ENCODE results near the gene LPP. TPM values are rescaled to one million over a fixed set of nuclear protein-coding genes. Genes with fewer than 3 reads are reported as not detected.

LPP gene
- total RNA-seq, 1 donor from 2014 or later = 96.7 TPM

GRCh38 chr3:188685789-188686188 is 531.8 kb downstream of the LPP start:
- DNase-seq (ENCODE audit: extremely low spot score, unreplicated experiment) = no peak
- H3K4me3 Mint-ChIP-seq = no peak overlapping the region
- no peak for TF ChIP-seq CTCF (conservative IDR thresholded peaks at IDR 0.05)
- H3K36me3 Mint-ChIP-seq = peaks cover 7% of the 10 kb centered on the region
- no peak overlapping the region for H3K27ac Mint-ChIP-seq
- H3K4me1 Mint-ChIP-seq (ENCODE audit: unreplicated experiment) = peaks cover 17% of the 10 kb centered on the region
- no peaks in the 10 kb centered on the region for H3K27me3 Mint-ChIP-seq
- H3K9me3 Mint-ChIP-seq = peaks cover 3% of the 10 kb centered on the region

DNA sequence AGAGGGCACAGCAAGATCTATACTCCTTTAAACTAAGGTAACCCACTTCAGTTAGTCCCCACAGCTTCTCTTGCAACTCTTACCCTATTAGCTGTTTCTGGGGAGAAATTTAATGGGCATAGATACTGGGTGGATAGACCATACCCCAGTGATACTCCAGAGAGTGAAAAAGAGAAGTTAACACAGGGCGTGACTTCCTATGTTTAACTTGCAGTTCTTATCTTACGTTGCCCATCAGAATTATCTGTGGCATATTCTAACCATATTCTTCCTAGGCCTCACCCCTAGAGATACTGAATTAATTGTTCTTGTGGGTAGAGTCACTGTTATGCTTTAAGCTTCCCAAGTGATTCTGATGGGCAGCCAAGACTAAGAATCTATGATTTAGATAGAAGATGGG is 532.4 kb downstream of the LPP start:
- H3K27me3 Mint-ChIP-seq = no peaks in the 10 kb centered on the region

DNA sequence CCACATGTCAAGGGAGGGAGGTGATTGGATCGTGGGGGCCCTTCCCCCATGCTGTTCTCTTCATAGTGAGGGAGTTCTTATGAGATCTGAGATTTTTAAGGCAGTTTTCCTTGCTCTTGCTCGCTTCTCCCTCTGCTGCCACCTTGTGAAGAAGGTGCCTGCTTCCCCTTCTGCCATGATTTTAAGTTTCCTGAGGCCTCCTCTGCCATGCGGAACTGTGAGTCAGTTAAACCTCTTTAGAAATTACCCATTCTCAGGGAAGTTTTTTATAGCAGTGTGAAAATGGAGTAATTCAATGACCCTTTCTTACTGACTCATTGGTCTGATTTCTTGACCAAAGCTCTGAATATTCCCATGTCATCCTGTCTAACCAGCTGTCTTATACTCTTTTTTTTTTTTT is 533.4 kb downstream of the LPP start:
- no peak for DNase-seq (ENCODE audit: extremely low spot score, unreplicated experiment)
- Mint-ChIP-seq H3K27me3 (no peaks in the 10 kb centered on the region), H3K4me3 (no peak overlapping the region), H3K27ac (no peak overlapping the region), H3K9me3 (peaks cover 3% of the 10 kb centered on the region), H3K36me3 (peaks cover 3% of the 10 kb centered on the region), H3K4me1 (ENCODE audit: unreplicated experiment) (peaks cover 17% of the 10 kb centered on the region)
- TF ChIP-seq CTCF (conservative IDR thresholded peaks at IDR 0.05) = no peak

More for the DNA sequence above, 532.4 kb downstream of the LPP start:
- DNase-seq (ENCODE audit: extremely low spot score, unreplicated experiment) = no peak
- peaks cover 17% of the 10 kb centered on the region for H3K4me1 Mint-ChIP-seq (ENCODE audit: unreplicated experiment)
- no peak overlapping the region for H3K27ac Mint-ChIP-seq
- peaks cover 3% of the 10 kb centered on the region for H3K9me3 Mint-ChIP-seq
- no peak for TF ChIP-seq CTCF (conservative IDR thresholded peaks at IDR 0.05)
- H3K36me3 Mint-ChIP-seq = peaks cover 6% of the 10 kb centered on the region
- no peak overlapping the region for H3K4me3 Mint-ChIP-seq

DNA sequence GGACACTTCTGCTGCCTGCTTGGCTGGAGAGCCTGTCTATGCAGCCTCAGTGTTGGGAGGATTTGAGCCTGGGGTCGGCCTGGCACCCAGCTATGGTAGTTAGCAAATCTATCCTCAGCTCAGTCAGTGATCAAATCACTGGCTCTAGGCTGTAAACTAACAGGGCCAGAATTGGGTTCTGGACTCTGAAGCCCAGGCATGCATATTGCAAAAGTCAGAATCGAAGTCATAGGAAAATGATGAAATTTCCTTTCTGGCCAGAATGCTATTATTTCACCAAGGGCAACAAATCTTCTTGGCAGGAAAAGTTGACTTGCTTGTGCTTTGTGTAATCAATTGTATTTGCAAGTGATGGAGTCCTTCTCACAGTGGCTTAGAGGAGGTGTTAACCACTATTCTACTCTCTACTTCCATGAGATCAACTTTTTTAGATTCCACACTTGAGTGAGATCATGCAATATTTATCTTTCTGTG is 535.2 kb downstream of the LPP start:
- Mint-ChIP-seq H3K27me3 (no peaks in the 10 kb centered on the region), H3K4me3 (no peak overlapping the region), H3K4me1 (ENCODE audit: unreplicated experiment) (peaks cover 17% of the 10 kb centered on the region), H3K27ac (no peak overlapping the region), H3K9me3 (peaks cover 3% of the 10 kb centered on the region), H3K36me3 (peaks cover 3% of the 10 kb centered on the region)
- DNase-seq (ENCODE audit: extremely low spot score, unreplicated experiment) = no peak
- TF ChIP-seq CTCF (conservative IDR thresholded peaks at IDR 0.05) = no peak

DNA sequence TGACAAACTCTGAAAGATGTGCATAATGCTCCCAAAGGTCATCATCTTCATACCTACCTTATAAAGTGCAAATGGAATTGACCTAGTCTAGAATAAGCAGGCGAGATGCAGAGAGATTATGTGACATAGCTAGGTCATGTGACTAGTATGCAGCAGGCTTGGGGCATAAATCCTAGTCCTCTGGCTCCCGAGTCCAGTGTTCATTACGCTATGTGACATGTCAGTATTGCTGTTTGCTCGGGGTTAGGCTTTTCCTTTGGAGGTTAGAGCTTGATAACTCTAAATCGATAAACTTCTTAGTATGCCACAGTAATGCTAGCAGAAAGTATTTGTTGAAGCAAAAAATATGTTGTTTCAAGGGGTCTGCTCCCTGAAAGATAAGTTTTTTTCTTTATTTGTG is 536.1 kb downstream of the LPP start:
- Mint-ChIP-seq H3K36me3 (peaks cover 3% of the 10 kb centered on the region), H3K27me3 (no peaks in the 10 kb centered on the region), H3K27ac (no peak overlapping the region), H3K4me1 (ENCODE audit: unreplicated experiment) (peaks cover 17% of the 10 kb centered on the region), H3K9me3 (peaks cover 3% of the 10 kb centered on the region), H3K4me3 (no peak overlapping the region)
- DNase-seq (ENCODE audit: extremely low spot score, unreplicated experiment) = no peak
- TF ChIP-seq CTCF (conservative IDR thresholded peaks at IDR 0.05) = no peak

DNA sequence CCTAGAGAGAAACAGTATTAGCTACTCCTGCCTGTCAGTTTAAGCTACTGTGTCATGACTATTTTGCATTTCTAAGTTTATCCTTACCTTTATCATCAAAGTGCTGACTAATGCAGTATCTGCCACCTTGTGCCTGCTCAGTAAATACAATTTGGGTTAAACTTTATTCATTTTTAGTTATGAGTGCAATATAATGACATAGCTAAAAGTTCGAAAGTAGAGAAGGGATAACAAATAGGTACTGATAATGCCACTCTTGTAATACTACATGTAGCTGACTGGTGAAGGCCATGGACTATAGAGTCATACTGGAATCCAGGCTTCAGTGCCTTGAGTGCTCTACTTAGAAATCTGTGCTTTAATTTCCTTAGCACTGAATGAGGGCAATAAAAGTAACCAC is 537.0 kb downstream of the LPP start:
- no peak for DNase-seq (ENCODE audit: extremely low spot score, unreplicated experiment)
- Mint-ChIP-seq H3K4me3 (no peak overlapping the region), H3K27ac (no peak overlapping the region), H3K9me3 (peaks cover 3% of the 10 kb centered on the region), H3K27me3 (no peaks in the 10 kb centered on the region), H3K4me1 (ENCODE audit: unreplicated experiment) (peaks cover 17% of the 10 kb centered on the region), H3K36me3 (peaks cover 3% of the 10 kb centered on the region)
- no peak for TF ChIP-seq CTCF (conservative IDR thresholded peaks at IDR 0.05)

Data from type B pancreatic cell (in vitro differentiated cells).